Measurements from ENCODE around the gene TIPARP. TPM values are rescaled to one million over a fixed set of nuclear protein-coding genes. Genes with fewer than 3 reads are reported as not detected.

Gene TIPARP
- total and polyA plus RNA-seq, 2 of the 8 experiments (the other 6 are each of a cell fraction or from before 2014, with no cell fraction given) = 1.6 to 5.8 TPM

GRCh38 chr3:156694536-156694935 lies 20.1 kb downstream of the TIPARP start:
- no peak overlapping the region for H2BK120ac ChIP-seq (replicated peaks; ENCODE audit: low read depth, low read length)
- H3K4me1 ChIP-seq (replicated peaks in 1 of 4; ENCODE audit: control insufficient read depth in 3 of 4, insufficient read depth in 4 of 4, low read length in 3 of 4) = no peaks in the 10 kb centered on the region
- H4K20me1 ChIP-seq (replicated peaks in 1 of 2; ENCODE audit: control insufficient read depth in 1 of 2, insufficient read depth in 2 of 2, low read length in 2 of 2) = no peaks in the 10 kb centered on the region
- ChIA-PET POLR2A (ENCODE audit: partially characterized antibody) (no interaction called here), CTCF (ENCODE audit: partially characterized antibody) (no interaction called here)
- H3K14ac ChIP-seq (ENCODE audit: insufficient read length) = no peak overlapping the region
- H3K79me2 ChIP-seq (ENCODE audit: control insufficient read depth in 1 of 2, insufficient read depth in 2 of 2, low read length in 2 of 2) = peaks cover 0 to 9% of the 10 kb centered on the region in 2 experiments; a peak in 2 of 4 replicates
- no peak overlapping the region for H4K91ac ChIP-seq (replicated peaks; ENCODE audit: insufficient read length, low read length)
- H3K79me1 ChIP-seq (ENCODE audit: low read depth, low read length) = peaks cover 3% of the 10 kb centered on the region; the same call in 1 of the 2 replicates
- H3K4me3 ChIP-seq (ENCODE audit: extremely low read depth in 1 of 4, insufficient read depth in 2 of 4, low read depth in 3 of 4, low read length in 4 of 4) = no peak overlapping the region
- no peak overlapping the region for H2AK5ac ChIP-seq (ENCODE audit: low read depth, low read length)
- H3K9ac ChIP-seq (replicated peaks in 1 of 4; ENCODE audit: extremely low read depth in 1 of 4, low read depth in 3 of 4, low read length in 3 of 4) = no peak overlapping the region
- H3K4ac ChIP-seq (replicated peaks; ENCODE audit: insufficient read length, low read depth, low read length) = no peak overlapping the region
- FAIRE-seq = no peak
- no peak overlapping the region for H3K23ac ChIP-seq (ENCODE audit: insufficient read length)
- TF ChIP-seq EGR1 (IDR thresholded peaks at IDR 0.05; ENCODE audit: borderline replicate concordance, low read depth, low read length) (no peak), POLR2AphosphoS5 (IDR thresholded peaks at IDR 0.05; ENCODE audit: low read depth, low read length) (no peak), NRF1 (IDR thresholded peaks at IDR 0.05; ENCODE audit: low read depth, low read length) (no peak), SIX5 (IDR thresholded peaks at IDR 0.05; ENCODE audit: low read depth, low read length) (no peak), MAFK (IDR thresholded peaks at IDR 0.05; ENCODE audit: low read depth, low read length) (no peak)
- no peak overlapping the region for H2BK12ac ChIP-seq (ENCODE audit: low read depth, low read length)
- no peak for DNase-seq (ENCODE audit: low read depth in 1 of 2, low spot score in 2 of 2)
- no peak overlapping the region for H3K27ac ChIP-seq (ENCODE audit: low read depth, low read length)
- no peak overlapping the region for H2BK20ac ChIP-seq (ENCODE audit: low read length)
- H3K27me3 ChIP-seq (replicated peaks in 1 of 4; ENCODE audit: control insufficient read depth in 3 of 4, extremely low read depth in 1 of 4, insufficient read depth in 3 of 4, low read length in 3 of 4) = no peaks in the 10 kb centered on the region
- H3K23me2 ChIP-seq (ENCODE audit: low read depth, low read length) = no peaks in the 10 kb centered on the region
- no peak overlapping the region for H2BK5ac ChIP-seq (ENCODE audit: low read depth, low read length)
- no peak overlapping the region for H2BK15ac ChIP-seq (ENCODE audit: low read length)
- no peak overlapping the region for H3K18ac ChIP-seq (ENCODE audit: extremely low read depth, low read length)
- no peak overlapping the region for H2AFZ ChIP-seq (ENCODE audit: low read length)
- no peak overlapping the region for H3K56ac ChIP-seq (replicated peaks; ENCODE audit: insufficient read length, low read depth, low read length)
- H4K8ac ChIP-seq (ENCODE audit: extremely low read depth, insufficient read depth, low read length) = no peak overlapping the region
- H3K4me2 ChIP-seq (ENCODE audit: insufficient read depth in 1 of 2, low read depth in 2 of 2, low read length in 2 of 2) = no peak overlapping the region
- H3K36me3 ChIP-seq (ENCODE audit: control insufficient read depth in 2 of 4, insufficient read depth in 4 of 4, low read length in 3 of 4) = peaks cover 0 to 21% (median 4%) of the 10 kb centered on the region in 4 experiments; a peak in 3 of 8 replicates
- no peak overlapping the region for H4K5ac ChIP-seq (ENCODE audit: insufficient read length, low read depth, low read length)
- H3K9me3 ChIP-seq (ENCODE audit: insufficient read depth in 2 of 2, low read depth in 1 of 2, low read length in 1 of 2) = no peaks in the 10 kb centered on the region
